ENCODE data around the gene XRCC4. TPM values are rescaled to one million over a fixed set of nuclear protein-coding genes. Genes with fewer than 3 reads are reported as not detected.
"Not testable (repeated sequence)": the region's sequence is repeated elsewhere in the genome, so short reads cannot be mapped to it uniquely, and the experiment has no call there.

The XRCC4 gene
- polyA plus RNA-seq, 1 donor (not counting 4 experiments of a cell fraction or from before 2014, with no cell fraction given), result 10.9 TPM

GRCh38 chr5:83255268-83255667, 177.9 kb downstream of the XRCC4 start:
- Histone ChIP-seq H3K4me1 (ENCODE audit: control insufficient read depth, extremely low read depth, insufficient read depth, low read length) (peaks cover 14% of the 10 kb centered on the region), H3K9me3 (ENCODE audit: control insufficient read depth, low read depth, low read length) (no peaks in the 10 kb centered on the region), H3K27ac (ENCODE audit: control insufficient read depth, insufficient read depth, low read length) (no peak overlapping the region), H3K4me2 (ENCODE audit: control insufficient read depth, extremely low read depth, insufficient read depth, low read depth, low read length) (no peak overlapping the region), H4K20me1 (ENCODE audit: control insufficient read depth, extremely low read depth, insufficient read depth, low read length) (no peaks in the 10 kb centered on the region), H3K9me1 (ENCODE audit: control insufficient read depth, extremely low read depth, insufficient read depth, low read length) (no peaks in the 10 kb centered on the region), H3K4me3 (ENCODE audit: control insufficient read depth in 2 of 3, extremely low read depth in 1 of 3, insufficient read depth in 2 of 3, low read depth in 1 of 3, low read length in 3 of 3) (no peak overlapping the region), H3K27me3 (ENCODE audit: control insufficient read depth, extremely low read depth, insufficient read depth, low read length) (no peaks in the 10 kb centered on the region), H3K36me3 (ENCODE audit: control insufficient read depth in 2 of 2, extremely low read depth in 1 of 2, insufficient read depth in 2 of 2, low read length in 2 of 2) (no peaks in the 10 kb centered on the region), H3K9ac (ENCODE audit: control insufficient read depth, extremely low read depth, insufficient read depth, low read length) (no peak overlapping the region), H3K79me2 (ENCODE audit: control insufficient read depth, insufficient read depth, low read length) (no peaks in the 10 kb centered on the region), H2AFZ (ENCODE audit: control insufficient read depth, low read length) (no peak overlapping the region)
- DNase-seq (ENCODE audit: low read depth, low spot score), result no peak
- TF ChIP-seq EZH2 (IDR thresholded peaks at IDR 0.05; ENCODE audit: low read length), result no peak
- TF ChIP-seq CTCF (optimal IDR thresholded peaks at IDR 0.05 in 1 of 3, IDR thresholded peaks at IDR 0.05 in 1 of 3, conservative IDR thresholded peaks at IDR 0.05 in 1 of 3; ENCODE audit: extremely low read depth in 1 of 3, insufficient read depth in 2 of 3, low read length in 3 of 3), result no peak
- no peak for FAIRE-seq
- dilution Hi-C loops (cut with MboI; ENCODE audit: extremely low pct_ligation_motif_present, low sequenced_read_pairs), result no loop called here

- H2AFZ ChIP-seq (ENCODE audit: control insufficient read depth, low read length), result no peak overlapping the region
- H3K79me2 ChIP-seq (ENCODE audit: control insufficient read depth, insufficient read depth, low read length), result no peaks in the 10 kb centered on the region
- no peak overlapping the region for H3K27ac ChIP-seq (ENCODE audit: control insufficient read depth, insufficient read depth, low read length)
- DNase-seq (ENCODE audit: low read depth, low spot score), result peak; percentile 4
- no peak for FAIRE-seq
- H3K27me3 ChIP-seq (ENCODE audit: control insufficient read depth, extremely low read depth, insufficient read depth, low read length), result no peaks in the 10 kb centered on the region
- H3K9me3 ChIP-seq (ENCODE audit: control insufficient read depth, low read depth, low read length), result no peaks in the 10 kb centered on the region
- no peaks in the 10 kb centered on the region for H3K9me1 ChIP-seq (ENCODE audit: control insufficient read depth, extremely low read depth, insufficient read depth, low read length)
- H3K36me3 ChIP-seq (ENCODE audit: control insufficient read depth in 2 of 2, extremely low read depth in 1 of 2, insufficient read depth in 2 of 2, low read length in 2 of 2), result no peaks in the 10 kb centered on the region
- no peak overlapping the region for H3K9ac ChIP-seq (ENCODE audit: control insufficient read depth, extremely low read depth, insufficient read depth, low read length)
- dilution Hi-C loops (cut with MboI; ENCODE audit: extremely low pct_ligation_motif_present, low sequenced_read_pairs), result no loop called here
- H3K4me2 ChIP-seq (ENCODE audit: control insufficient read depth, extremely low read depth, insufficient read depth, low read depth, low read length), result peak overlapping the region; percentile 1
- H4K20me1 ChIP-seq (ENCODE audit: control insufficient read depth, extremely low read depth, insufficient read depth, low read length), result no peaks in the 10 kb centered on the region
- no peak for TF ChIP-seq CTCF (optimal IDR thresholded peaks at IDR 0.05 in 1 of 3, IDR thresholded peaks at IDR 0.05 in 1 of 3, conservative IDR thresholded peaks at IDR 0.05 in 1 of 3; ENCODE audit: extremely low read depth in 1 of 3, insufficient read depth in 2 of 3, low read length in 3 of 3)
- no peak for TF ChIP-seq EZH2 (IDR thresholded peaks at IDR 0.05; ENCODE audit: low read length)
- peaks cover 14% of the 10 kb centered on the region for H3K4me1 ChIP-seq (ENCODE audit: control insufficient read depth, extremely low read depth, insufficient read depth, low read length)
- no peak overlapping the region for H3K4me3 ChIP-seq (ENCODE audit: control insufficient read depth in 2 of 3, extremely low read depth in 1 of 3, insufficient read depth in 2 of 3, low read depth in 1 of 3, low read length in 3 of 3)
Observed at GRCh38 chr5:83256091-83256780, 178.9 kb downstream of the XRCC4 start.

GRCh38 chr5:83257684-83258083, 180.3 kb downstream of the XRCC4 start:
- H2AFZ ChIP-seq (ENCODE audit: control insufficient read depth, low read length); DNase-seq (ENCODE audit: low read depth, low spot score); H3K79me2 ChIP-seq (ENCODE audit: control insufficient read depth, insufficient read depth, low read length); H3K9ac ChIP-seq (ENCODE audit: control insufficient read depth, extremely low read depth, insufficient read depth, low read length); dilution Hi-C loops (cut with MboI; ENCODE audit: extremely low pct_ligation_motif_present, low sequenced_read_pairs); H3K27me3 ChIP-seq (ENCODE audit: control insufficient read depth, extremely low read depth, insufficient read depth, low read length); H4K20me1 ChIP-seq (ENCODE audit: control insufficient read depth, extremely low read depth, insufficient read depth, low read length); H3K36me3 ChIP-seq (ENCODE audit: control insufficient read depth in 2 of 2, extremely low read depth in 1 of 2, insufficient read depth in 2 of 2, low read length in 2 of 2); H3K9me1 ChIP-seq (ENCODE audit: control insufficient read depth, extremely low read depth, insufficient read depth, low read length); H3K4me3 ChIP-seq (ENCODE audit: control insufficient read depth in 2 of 3, extremely low read depth in 1 of 3, insufficient read depth in 2 of 3, low read depth in 1 of 3, low read length in 3 of 3); H3K27ac ChIP-seq (ENCODE audit: control insufficient read depth, insufficient read depth, low read length); H3K4me2 ChIP-seq (ENCODE audit: control insufficient read depth, extremely low read depth, insufficient read depth, low read depth, low read length); H3K9me3 ChIP-seq (ENCODE audit: control insufficient read depth, low read depth, low read length); FAIRE-seq: not testable (repeated sequence)
- H3K4me1 ChIP-seq (ENCODE audit: control insufficient read depth, extremely low read depth, insufficient read depth, low read length), result peaks cover 14% of the 10 kb centered on the region

All from keratinocyte (primary cell).